Heart left ventricle (tissue), 13 donors: Measurements from ENCODE around the gene PLPP1.

ENCODE experiments used
- POLR2A ChIP-seq, 2 donors: fragments of 450-650 bp; IDR thresholded peaks; one replicate each; pipeline ENCODE4 v1.6.1; 2017; ENCODE audit warnings: antibody characterized with exemption in 2 of 2, mild to moderate bottlenecking in 2 of 2, moderate library complexity in 2 of 2
- TF ChIP-seq, protein P1 (sequence below), 12 donors: fragments of 200-600 bp; sonication (generic) in 4 of 12; IDR thresholded peaks; one replicate each; pipeline versions ENCODE4 v1.5.0 to v1.8.0; 2018 to 2022; ENCODE audit warnings: antibody characterized with exemption in 12 of 12, mild to moderate bottlenecking in 5 of 12
- donor health status: ischemic (EF 13 %, LVEDD 7.1; RV severe dilation, severe dysfunction).
- donor health status: DM: no; HTN: yes; CAD: no.
- donor health status: DM: no; HTN: no; CAD: no.
- donor health status: ischemic (EF 25% LVEDD 6.9; RV normal size, moderate dysfunction).
- donor health status: ischemic (EF 25% LVEDD 5.7; RV mildly dilated, moderate dysfunction).
- donor health status: ischemic (EF 35%, LVEDD 5.7; RV mildly dilated, moderate dysfunction).
- donor health status: nonischemic (EF 11% LVEDD 7.7; RV severe dilation, severe dysfunction).
- donor health status: DM: yes; HTN: yes; CAD: no.
- donor health status: PGD.
- donor health status: ischemic (EF 29% LVEDD 5.4; RV normal size, mild dysfunction).
- donor health status: nonischemic (EF 23%, LVEDD 6.1; RV moderate dilation, normal function).

DNA sequence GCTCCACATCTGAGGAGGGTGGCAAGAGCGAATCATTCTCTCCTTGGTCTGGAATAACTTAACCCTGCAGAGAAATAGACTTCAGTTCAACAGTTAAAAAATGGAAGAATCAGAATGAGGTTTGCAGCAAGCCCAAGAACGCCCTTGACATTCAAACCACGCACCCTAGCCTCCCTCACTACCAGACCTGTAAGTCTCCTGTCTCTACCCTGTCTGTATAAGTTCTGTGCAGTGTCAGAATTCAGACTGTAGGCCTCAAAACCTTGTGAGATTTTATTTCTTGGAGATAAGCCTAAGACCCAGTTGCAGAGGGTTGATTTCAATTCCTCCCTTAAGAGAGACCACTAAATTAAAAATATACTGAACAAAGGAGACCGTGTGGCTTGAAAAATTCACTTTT, 35.8 kb upstream of the PLPP1 start:
- TF ChIP-seq, protein P1, sequence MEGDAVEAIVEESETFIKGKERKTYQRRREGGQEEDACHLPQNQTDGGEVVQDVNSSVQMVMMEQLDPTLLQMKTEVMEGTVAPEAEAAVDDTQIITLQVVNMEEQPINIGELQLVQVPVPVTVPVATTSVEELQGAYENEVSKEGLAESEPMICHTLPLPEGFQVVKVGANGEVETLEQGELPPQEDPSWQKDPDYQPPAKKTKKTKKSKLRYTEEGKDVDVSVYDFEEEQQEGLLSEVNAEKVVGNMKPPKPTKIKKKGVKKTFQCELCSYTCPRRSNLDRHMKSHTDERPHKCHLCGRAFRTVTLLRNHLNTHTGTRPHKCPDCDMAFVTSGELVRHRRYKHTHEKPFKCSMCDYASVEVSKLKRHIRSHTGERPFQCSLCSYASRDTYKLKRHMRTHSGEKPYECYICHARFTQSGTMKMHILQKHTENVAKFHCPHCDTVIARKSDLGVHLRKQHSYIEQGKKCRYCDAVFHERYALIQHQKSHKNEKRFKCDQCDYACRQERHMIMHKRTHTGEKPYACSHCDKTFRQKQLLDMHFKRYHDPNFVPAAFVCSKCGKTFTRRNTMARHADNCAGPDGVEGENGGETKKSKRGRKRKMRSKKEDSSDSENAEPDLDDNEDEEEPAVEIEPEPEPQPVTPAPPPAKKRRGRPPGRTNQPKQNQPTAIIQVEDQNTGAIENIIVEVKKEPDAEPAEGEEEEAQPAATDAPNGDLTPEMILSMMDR (IDR thresholded peaks at IDR 0.05): no peak
- no peak for TF ChIP-seq POLR2A (IDR thresholded peaks at IDR 0.05)
